GM18499 (cell line): ENCODE measurements around the gene DGUOK.

Experiments used
- ATAC-seq: cut with Tn5 transposase; IDR thresholded peaks from one replicate; pipeline ENCODE4 v1.9.1; 2021; ENCODE audit warnings: moderate number of reproducible peaks; ENCODE audit not compliant: insufficient read depth, unreplicated experiment

Gene DGUOK

DNA sequence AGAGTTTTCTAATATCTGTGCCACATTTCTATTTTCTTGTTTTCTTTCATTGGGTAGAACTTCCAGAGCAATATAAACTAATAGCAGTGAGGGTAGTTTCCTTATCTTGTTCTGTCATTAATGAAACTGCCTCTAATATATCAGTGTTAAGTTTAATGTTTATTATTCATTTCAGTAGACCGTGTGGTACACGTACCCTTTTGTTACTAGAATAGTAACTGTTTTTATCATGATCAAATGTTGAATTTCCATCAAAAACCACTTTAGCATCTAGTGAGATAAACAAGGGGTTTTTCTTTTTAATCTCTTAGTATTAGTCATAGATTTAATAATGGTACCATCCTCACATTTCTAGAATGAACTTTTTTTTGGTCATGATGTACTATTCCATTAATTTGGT lies 16.0 kb downstream of the DGUOK start:
- no peak for ATAC-seq

DNA sequence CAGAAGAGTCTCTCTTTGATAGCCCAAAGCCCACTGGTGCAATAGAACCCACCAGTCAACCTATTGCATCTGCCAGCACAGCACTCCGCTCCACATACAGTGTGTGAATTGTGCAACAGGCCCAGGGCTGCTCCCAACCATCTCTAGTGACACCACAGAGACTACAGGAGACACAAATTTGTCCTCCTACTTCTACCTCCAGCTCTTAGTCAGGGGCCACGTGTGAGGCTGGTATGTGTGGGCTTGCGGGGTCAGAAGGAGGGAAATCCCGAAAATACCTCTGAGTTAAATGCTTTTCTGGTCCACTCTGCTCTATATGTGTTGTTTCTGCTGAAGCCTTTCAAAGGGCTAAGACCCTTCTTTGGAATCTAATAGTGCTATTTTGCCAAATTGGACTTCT lies 18.0 kb downstream of the DGUOK start:
- ATAC-seq = no peak

DNA sequence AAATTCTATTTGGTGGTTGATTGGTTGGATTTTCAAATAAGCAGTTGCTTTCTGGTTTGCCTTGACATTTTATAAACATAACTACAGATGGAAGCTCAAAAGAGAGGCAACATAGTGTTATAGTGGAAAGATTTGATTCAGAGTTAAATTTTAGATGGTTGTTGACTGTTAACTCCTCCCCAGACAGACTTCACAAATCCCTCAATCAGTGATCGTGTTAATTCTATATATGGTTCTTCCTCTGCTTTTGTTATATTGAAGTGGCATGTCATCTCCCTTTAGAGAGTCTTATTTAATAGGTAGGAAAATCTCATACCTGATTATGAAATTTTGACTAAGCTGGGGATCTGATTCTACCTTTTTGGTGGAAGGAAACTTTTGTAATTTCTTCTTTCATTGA lies 19.5 kb downstream of the DGUOK start:
- ATAC-seq = no peak

DNA sequence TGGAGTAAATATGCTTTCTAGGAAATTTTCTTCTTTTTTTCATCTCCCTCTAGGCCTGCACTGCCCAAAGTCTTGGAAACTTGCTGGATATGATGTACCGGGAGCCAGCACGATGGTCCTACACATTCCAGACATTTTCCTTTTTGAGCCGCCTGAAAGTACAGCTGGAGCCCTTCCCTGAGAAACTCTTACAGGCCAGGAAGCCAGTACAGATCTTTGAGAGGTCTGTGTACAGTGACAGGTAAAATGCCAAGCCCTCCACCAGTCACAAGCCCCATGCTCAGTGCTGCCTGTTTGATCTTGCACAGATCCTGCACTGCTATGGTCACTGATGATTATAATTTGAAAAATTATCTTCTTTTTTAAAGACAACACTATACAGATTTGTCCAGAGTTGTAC lies 20.0 kb downstream of the DGUOK start:
- no peak for ATAC-seq

DNA sequence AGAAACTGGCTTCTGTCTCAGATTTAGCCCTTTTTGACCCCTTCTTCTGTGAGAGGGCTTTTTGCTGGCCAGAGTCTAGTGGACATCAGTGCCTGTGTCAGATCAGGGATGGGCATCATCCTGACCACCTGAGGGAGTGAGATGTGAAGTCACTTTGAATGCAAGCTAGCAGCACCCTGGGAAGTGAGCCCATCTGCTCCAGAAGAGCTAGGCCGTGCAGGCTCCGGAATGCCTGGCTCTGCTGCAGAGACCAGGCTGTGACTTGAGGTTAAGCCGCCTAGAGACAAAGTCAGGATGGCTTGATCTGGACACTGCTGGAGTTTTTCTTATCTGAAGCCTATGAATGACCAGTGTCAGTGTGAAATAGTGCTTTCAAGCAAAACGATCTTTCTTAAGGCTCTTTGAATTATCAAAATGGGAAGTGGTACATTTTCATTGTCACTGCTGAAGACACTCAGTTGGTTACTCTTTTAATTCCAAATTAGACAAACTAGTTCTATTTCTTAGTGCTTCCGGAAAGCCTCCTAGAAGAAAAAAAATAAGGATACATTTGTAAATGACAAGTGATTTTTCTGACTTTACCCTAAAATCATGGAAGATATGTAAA lies 20.8 kb downstream of the DGUOK start:
- no peak for ATAC-seq

DNA sequence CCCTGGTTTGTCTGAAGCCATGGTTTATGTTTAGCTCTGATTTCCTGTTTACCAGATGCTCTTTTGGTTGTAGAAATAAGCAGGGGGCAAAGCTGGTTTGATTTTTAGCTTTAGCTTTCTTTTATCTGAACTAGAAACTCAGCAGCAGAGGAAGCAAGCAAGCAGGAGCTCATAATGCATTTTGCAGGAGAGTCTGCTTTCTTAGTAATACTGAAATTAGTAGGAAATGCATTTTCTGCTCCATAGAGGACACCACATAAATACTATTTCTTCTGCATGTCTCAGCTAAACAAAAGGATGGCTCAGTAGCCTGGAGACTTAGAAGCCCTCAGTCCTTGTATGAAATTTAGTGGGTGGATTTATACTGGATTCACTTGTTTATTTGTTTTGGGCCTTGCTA lies 23.1 kb downstream of the DGUOK start:
- no peak for ATAC-seq

DNA sequence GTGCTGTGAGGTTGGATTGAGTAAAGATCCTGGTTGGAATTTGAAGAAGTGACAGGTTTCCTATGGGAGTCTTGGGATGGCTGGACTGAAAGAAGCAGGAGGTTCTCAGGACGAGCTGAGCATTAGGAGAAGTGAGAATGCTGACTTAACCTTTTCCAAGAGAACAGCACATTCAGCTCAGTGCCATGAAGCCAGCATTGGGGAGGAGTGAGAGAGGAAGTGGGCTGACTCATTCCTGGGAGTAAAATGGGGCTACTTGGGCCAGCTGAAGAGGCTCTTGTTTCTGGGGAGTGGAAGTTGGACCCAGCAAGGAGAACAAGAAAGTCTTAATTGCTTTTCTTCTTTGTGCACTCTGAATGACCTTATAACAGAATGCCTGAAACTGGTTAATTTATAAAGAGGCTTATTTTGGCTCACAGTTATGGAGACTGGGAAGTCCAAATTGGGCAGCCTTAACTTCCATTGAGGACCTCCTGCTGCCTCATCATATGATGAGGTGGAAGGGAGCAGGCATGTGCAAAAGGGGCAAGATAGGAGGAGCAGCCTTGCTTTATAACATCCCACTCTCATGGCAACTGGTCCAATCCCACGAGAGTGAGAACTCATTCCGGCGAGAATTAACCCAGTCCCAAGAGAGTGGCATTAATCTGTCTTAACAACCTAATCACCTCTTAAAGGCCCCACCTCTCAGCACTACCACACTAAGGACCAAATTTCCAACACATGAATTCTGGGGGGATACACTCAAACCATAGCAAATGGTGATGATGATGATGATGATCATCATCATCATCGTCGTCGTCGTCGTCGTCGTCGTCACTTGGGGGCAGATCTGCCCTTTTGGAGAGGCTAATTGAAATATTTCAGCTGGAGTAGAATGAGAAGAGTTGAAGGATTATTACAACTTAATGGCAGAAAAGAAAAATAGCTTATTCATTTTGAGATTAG lies 26.1 kb downstream of the DGUOK start:
- ATAC-seq = no peak

DNA sequence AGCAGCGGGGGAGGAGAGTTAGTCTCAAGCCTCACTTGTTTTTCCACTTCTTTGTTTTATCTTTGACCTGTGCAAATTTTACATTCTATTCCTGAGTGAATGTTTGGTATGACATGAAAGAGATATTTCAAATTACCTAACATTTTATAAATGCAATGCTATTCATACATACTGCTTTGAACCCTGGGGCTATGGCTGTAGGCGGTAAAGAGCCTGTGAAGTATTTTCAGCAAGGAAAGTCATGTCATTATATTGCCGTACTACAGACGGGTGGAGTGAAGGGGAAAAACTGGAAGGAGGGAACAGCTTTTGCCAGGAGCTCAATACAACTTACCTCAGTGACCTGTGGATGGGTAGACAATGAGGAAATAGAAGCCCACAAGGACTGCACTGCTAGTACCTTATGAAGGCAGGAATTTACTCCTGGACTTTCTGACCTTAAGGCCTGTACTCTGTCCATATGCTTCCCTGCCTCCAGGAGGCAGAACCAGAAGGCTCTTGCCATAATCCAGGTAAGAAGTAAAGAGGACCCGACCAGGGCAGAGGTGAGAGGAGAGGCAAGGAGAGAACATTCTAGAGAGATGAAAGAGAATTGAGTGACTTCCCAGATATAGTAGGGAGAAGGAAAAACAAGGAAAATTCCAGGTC lies 29.7 kb downstream of the DGUOK start:
- no peak for ATAC-seq

DNA sequence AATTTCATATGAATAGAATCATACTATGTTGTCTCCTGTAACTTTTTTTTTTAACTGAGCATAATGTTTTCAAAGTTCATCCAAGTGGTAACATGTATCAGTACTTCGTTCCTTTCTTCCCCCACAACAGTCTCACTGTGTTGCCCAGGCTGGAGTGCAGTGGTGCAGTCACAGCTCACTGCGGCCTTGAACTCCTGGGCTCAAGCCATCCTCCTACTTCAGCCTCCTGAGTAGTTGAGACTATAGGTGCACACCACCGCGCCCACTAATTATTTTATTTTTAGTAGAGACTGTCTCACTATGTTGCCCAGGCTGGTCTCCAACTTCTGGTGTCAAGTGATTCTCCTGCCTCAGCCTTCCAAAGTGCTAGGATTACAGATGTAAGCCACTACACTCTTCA lies 34.6 kb downstream of the DGUOK start:
- no peak for ATAC-seq

DNA sequence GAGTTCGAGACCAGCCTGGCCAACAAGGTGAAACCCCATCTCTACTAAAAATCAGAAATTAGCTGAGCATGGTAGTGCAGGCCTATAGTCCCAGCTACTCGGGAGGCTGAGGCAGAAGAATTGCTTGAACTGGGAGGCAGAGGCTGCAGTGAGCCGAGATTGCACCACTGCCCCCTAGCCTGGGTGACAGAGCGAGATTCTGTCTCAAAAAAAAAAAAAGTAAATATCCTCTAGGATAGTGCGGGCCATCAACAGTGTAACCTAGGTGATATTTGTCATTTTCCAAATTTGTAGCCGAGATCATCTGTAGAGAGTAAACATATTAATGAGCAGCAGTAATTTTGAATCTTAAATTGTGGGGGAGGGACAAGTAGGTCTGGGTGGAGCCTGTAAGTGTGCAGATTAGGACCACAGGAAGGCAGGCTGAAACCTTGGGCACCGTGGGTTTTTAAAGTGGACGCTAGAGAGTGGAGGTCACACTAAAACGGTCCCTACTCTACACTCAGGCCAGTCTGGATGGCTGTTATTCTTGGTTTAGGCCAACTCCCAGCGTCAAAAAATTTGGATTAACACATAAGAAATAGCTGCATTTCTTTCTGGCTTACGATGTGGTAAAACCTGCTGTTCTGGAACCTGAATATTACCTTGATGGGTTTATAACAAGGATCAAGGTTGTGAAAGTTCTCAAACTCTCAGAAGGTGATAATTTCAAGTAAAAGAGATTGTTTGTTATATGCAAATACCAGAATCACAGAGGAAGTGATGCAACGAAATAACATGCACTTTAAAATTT lies 35.3 kb downstream of the DGUOK start:
- ATAC-seq = no peak

DNA sequence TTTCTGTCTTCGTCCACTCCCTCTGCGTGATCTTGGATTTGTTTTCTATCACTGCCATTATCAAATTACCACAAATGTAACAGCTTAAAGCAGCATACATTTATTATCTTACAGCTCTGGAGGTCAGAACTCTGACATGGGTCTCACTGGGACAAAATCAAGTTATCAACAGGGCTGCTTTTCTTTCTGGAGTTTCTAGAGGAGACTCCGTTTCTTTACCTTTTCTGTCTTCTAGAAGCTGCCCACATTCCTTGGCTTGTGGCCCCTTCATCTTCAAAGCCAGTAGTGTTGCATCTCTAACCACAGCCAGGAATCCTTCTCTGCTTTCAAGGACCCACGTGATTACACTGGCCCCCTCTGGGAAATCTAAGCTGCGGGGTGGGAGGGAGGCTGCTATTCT lies 36.1 kb downstream of the DGUOK start:
- no peak for ATAC-seq

DNA sequence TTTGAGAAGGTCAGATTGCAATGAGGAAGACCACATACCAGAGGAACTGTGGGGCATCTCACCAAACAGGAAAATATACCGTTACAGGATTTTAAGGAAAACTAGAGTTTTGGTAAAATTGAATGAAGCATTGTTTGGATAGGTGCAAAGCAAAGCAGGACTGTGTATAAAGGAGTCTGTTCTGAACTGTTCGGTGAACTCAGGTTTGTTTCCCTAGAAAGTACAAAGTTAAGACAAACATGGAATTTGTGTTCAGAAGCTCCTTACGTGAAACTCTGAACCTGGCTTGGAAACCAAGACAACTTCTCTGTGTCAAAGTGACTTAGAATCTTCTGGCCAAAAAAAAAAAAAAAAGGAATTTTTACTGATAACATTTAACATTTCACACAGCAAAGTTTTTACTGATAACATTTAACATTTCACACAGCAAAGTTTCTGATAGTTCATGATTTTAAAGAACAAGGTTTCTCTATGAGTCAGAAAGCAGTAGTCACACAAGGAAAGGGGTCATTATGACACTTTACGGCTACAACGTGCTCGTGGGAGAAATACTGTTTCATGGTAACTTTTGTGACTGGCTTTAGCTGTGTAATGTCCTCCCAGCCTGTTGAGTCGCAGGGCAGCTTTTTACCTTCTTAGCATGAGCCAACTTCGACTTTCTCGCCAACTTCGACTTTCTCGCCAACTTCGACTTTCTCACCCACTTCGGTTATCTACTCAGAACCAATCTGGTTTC lies 36.9 kb downstream of the DGUOK start:
- ATAC-seq = no peak

DNA sequence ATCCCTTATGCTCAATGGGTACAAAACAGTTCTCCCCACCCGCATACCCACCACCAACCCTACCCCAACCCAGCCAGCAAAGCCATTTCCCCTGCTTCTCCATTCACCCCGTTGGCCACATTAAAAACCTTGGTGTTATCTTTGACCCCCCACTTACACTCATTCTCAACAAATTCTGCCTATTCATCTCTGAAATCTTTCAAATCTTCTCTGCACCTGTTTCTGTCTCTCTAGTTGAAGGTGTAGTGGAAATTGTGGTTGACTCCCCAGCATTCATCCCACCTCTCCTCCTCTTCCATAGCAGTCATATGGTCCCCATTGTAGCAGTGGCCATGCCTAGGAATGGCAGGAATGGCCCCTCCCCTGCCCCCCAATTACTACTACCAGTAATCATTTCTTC lies 37.5 kb downstream of the DGUOK start:
- no peak for ATAC-seq

DNA sequence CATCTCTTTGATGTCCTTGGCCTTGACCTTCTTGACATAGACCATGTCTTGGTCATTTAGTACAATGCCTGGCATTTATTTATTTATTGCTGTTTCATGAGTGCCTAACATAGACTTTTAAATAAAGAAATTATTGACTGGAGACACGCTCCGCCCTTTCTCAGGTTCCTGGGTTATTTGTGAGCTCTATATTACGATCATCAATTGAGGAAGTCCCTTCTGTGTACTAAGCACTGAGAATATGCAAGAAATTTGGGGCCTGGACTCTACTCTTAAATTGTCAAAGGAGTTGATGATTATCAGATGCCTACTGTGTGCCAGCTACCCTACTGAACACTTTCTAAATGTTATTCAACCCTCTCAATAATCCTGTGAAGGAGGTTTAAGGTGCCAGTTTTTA lies 38.4 kb downstream of the DGUOK start:
- no peak for ATAC-seq

DNA sequence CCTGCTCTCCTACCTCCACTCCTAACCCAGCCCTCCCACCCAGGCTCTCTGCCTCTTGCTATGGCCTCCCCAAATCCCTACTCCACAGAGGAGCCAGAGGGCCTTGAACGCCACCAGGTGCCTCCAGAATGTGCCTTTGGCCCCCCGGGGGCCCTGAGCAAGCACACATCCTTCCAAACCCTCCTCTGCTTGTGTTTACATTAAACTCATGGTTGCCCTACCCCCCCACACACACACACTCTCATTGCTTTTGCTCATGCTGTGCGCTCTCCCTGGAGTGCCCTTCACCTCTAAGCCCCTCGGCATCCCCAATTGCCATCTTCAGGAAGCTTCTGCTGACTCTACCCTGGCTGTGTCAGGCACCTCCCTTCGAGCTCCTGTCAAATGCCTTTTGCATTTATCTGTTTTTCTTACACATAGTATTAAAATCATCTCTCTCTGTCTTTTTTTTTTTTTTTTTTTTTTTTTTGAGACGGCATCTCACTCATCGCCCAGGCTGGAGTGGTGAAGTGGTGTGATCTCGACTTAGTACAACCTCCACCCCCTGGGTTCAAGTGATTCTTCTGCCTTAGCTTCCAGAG lies 41.8 kb downstream of the DGUOK start:
- no peak for ATAC-seq

DNA sequence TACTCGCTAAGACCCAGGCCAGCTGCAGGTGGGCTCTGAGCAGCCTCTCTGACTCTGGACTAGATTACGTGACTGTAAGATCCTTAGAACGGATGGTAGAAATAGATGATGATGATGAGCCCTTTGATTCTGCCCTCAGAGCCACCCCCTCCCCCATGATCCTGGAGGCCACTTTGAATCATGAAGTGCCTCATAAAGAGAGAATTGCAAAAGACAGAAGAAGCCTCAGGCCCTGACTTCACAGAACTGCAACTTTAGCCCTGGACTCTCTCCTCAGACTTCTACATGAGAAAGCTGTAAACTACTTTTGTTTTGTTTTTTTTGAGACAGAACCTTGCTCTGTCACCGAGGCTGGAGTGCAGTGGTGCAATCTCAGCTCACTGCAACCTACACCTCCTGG lies 42.7 kb downstream of the DGUOK start:
- no peak for ATAC-seq

DNA sequence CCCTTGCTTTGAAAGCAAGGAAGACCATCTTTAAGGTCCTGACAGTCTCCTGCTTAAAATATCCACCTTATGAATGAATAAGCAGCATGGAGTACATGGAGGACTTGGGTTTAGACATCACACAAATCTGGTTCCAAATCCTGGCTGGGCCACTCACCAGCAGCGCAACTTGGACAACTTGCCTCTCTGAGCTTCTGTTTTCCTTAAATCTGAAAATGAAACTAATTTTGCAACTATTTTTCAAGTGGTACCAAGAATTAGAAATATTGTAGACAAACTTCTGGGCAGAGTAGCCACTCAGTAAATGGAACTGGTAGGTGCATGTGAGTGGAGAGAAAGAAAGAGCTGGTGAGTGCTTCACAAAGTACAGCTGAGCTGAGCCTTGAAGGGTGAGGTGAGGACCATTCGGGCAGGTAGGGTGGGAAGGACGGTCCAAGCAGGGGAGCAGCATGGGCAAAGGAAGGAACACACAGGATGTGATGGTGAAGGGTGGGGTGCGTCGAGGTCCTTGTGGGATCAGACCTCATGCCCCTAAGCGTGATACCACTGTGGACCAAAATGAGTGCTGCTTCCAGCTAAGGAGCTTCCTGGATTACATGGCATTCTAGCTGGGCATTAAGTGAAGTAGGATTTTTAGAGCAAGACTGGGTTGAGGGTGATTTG lies 43.6 kb downstream of the DGUOK start:
- no peak for ATAC-seq

DNA sequence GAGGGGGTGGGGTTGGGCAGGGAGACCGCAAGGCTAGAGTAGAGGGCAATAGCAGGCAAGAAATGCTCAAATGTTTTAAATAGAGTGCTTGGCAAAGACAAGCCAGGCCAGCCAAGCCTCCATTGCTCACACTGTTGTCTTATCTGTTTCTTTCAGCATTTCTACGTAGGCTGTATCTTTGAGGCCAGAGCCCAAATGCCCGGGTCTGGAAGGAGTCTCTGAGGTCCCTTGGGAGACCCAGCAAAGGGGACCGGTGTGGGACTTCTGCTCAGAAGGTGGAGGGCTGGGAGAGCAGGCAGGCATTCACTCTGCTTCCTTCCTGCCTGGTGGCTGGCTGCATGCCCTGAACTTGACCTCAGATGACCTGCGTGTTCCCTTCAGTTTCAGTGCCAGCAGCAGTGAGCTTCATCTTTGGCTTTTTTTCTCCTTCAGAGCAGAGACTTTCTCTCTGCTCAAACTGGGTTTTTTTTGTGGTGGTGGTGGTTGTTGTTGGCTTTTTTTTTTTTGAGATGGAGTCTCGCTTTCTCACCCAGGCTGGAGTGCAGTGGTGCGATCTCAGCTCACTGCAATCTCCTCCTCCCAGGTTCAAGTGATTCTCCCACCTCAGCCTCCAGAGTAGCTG lies 44.3 kb downstream of the DGUOK start:
- ATAC-seq = no peak

DNA sequence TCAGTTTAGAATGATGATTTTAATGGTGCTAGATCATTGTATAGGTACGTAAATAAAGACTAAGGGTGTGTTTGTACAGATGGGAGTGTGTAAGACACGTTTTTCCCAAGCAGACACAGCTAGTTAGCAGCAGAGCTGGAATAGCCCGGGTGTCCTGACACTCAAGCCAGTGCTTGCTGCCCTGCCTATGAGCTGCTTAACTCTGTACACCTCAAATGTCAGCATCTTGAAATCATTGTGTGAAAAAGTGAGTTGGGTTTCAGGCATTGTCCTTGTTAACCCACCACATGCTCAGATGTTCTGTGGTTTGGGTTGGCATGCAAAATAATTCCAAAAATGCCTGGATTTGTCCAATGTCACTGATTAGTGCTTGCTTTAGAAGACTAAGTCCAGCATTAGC lies 45.0 kb downstream of the DGUOK start:
- ATAC-seq = no peak
